Type B pancreatic cell (in vitro differentiated cells): Measurements from ENCODE around the gene OR13J1. TPM values are rescaled to one million over a fixed set of nuclear protein-coding genes. Genes with fewer than 3 reads are reported as not detected.
A peak's percentile ranks its signal among the peaks of the same experiment; 100 is the strongest.

Experiments used
- DNase-seq: peaks from one replicate; pipeline ENCODE4 v3.0.0; 2021; ENCODE audit warnings: mixed read lengths; ENCODE audit not compliant: unreplicated experiment; ENCODE audit errors: extremely low spot score
- H3K27ac Mint-ChIP-seq: 2 replicates; pipeline ENCODE4 v1.8.0; 2021; ENCODE audit warnings: mild to moderate bottlenecking, mixed read lengths
- H3K27me3 Mint-ChIP-seq: 2 replicates; pipeline ENCODE4 v1.8.0; 2021; ENCODE audit warnings: mixed read lengths
- H3K36me3 Mint-ChIP-seq: 2 replicates; pipeline ENCODE4 v1.8.0; 2021; ENCODE audit warnings: mixed read lengths
- H3K4me1 Mint-ChIP-seq: one replicate; pipeline ENCODE4 v1.8.0; 2021; ENCODE audit warnings: mixed read lengths; ENCODE audit not compliant: unreplicated experiment
- H3K4me3 Mint-ChIP-seq: 2 replicates; pipeline ENCODE4 v1.8.0; 2021; ENCODE audit warnings: mild to moderate bottlenecking, mixed read lengths
- H3K9me3 Mint-ChIP-seq: 2 replicates; pipeline ENCODE4 v1.8.0; 2021; ENCODE audit warnings: mixed read lengths
- total RNA-seq: library from RNA; stranded (reverse); gene quantifications from 2 replicates; pipeline ENCODE4 v1.2.1, GENCODE V29; 2021; ENCODE audit warnings: low replicate concordance
- TF ChIP-seq, protein P1 (sequence below): fragments of 200-600 bp; sonication (generic); conservative IDR thresholded peaks from 2 replicates; pipeline ENCODE4 v1.5.0; 2021; ENCODE audit warnings: antibody characterized with exemption, mild to moderate bottlenecking

Gene OR13J1
- total RNA-seq, 1 donor from 2014 or later: not detected

GRCh38 chr9:35861161-35861897 is 8.9 kb downstream of the OR13J1 start:
- Mint-ChIP-seq H3K27me3 (peaks cover 40% of the 10 kb centered on the region), H3K4me3 (no peak overlapping the region), H3K9me3 (no peaks in the 10 kb centered on the region), H3K36me3 (no peaks in the 10 kb centered on the region), H3K27ac (no peak overlapping the region), H3K4me1 (no peaks in the 10 kb centered on the region)
- DNase-seq: peak; percentile 54
- TF ChIP-seq, protein P1, sequence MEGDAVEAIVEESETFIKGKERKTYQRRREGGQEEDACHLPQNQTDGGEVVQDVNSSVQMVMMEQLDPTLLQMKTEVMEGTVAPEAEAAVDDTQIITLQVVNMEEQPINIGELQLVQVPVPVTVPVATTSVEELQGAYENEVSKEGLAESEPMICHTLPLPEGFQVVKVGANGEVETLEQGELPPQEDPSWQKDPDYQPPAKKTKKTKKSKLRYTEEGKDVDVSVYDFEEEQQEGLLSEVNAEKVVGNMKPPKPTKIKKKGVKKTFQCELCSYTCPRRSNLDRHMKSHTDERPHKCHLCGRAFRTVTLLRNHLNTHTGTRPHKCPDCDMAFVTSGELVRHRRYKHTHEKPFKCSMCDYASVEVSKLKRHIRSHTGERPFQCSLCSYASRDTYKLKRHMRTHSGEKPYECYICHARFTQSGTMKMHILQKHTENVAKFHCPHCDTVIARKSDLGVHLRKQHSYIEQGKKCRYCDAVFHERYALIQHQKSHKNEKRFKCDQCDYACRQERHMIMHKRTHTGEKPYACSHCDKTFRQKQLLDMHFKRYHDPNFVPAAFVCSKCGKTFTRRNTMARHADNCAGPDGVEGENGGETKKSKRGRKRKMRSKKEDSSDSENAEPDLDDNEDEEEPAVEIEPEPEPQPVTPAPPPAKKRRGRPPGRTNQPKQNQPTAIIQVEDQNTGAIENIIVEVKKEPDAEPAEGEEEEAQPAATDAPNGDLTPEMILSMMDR: no peak

DNA sequence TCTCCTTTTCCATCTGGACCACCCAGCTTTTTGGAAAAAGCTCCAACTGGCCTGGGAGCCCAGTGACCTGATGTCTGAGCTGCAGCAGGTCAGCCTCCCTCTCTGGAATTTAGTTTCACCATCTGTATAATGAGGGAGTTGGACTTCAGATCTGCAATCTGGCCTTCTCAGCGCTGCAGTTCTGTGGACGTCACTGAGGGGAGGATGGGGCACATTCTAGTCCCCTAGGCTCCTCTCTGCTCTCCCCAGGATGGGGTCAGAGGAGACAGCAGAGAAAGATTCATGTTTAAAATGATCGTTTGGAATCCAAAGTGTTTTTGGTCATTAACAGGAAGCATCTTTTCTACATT is 10.2 kb downstream of the OR13J1 start:
- Mint-ChIP-seq H3K36me3 (no peaks in the 10 kb centered on the region), H3K4me3 (no peak overlapping the region), H3K27ac (no peak overlapping the region), H3K4me1 (no peaks in the 10 kb centered on the region), H3K27me3 (peaks cover 40% of the 10 kb centered on the region), H3K9me3 (no peaks in the 10 kb centered on the region)
- TF ChIP-seq, protein P1: no peak
- no peak for DNase-seq

GRCh38 chr9:35859310-35859989 is 10.8 kb downstream of the OR13J1 start:
- TF ChIP-seq, protein P1: no peak
- H3K9me3 Mint-ChIP-seq: no peaks in the 10 kb centered on the region
- H3K27ac Mint-ChIP-seq: no peak overlapping the region
- H3K27me3 Mint-ChIP-seq: peaks cover 40% of the 10 kb centered on the region
- H3K4me1 Mint-ChIP-seq: no peaks in the 10 kb centered on the region
- no peak overlapping the region for H3K4me3 Mint-ChIP-seq
- H3K36me3 Mint-ChIP-seq: no peaks in the 10 kb centered on the region
- peak; percentile 45 for DNase-seq

DNA sequence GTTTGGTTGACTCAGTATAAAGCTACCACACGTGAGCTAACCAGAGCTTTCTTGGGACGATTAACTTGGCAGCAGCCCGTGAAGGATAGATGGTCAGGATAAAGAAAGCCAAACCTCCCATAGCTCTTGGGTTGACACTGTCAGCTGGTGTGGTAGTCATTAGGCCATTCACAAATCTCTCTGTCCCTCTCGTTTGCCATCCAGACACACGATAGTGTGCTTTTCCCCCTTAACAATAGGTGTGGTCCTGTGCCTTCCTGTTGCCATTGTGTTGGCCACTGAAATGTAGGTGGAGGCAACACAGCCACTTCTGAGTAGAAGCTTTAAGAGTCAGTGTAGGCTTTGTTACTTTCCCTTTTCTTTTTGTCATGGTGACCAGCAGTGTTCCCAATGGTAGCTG is 11.7 kb downstream of the OR13J1 start:
- H3K9me3 Mint-ChIP-seq: no peaks in the 10 kb centered on the region
- no peak overlapping the region for H3K4me3 Mint-ChIP-seq
- peaks cover 34% of the 10 kb centered on the region for H3K27me3 Mint-ChIP-seq
- no peaks in the 10 kb centered on the region for H3K36me3 Mint-ChIP-seq
- no peaks in the 10 kb centered on the region for H3K4me1 Mint-ChIP-seq
- H3K27ac Mint-ChIP-seq: no peak overlapping the region
- DNase-seq: no peak
- TF ChIP-seq, protein P1: no peak

- peak; percentile 57 for DNase-seq
- H3K4me3 Mint-ChIP-seq: no peak overlapping the region
- H3K36me3 Mint-ChIP-seq: no peaks in the 10 kb centered on the region
- H3K9me3 Mint-ChIP-seq: no peaks in the 10 kb centered on the region
- H3K4me1 Mint-ChIP-seq: no peaks in the 10 kb centered on the region
- TF ChIP-seq, protein P1: no peak
- no peak overlapping the region for H3K27ac Mint-ChIP-seq
- H3K27me3 Mint-ChIP-seq: peaks cover 23% of the 10 kb centered on the region
Observed at GRCh38 chr9:35856882-35857281, 13.3 kb downstream of the OR13J1 start.
